Activated CD4-positive, alpha-beta T cell treated with anti-CD3 and anti-CD28 coated beads for 24 hours (primary cell): Measurements from ENCODE around the gene CBY3.
A peak's percentile ranks its signal among the peaks of the same experiment; 100 is the strongest.
"Not testable (repeated sequence)": the region's sequence is repeated elsewhere in the genome, so short reads cannot be mapped to it uniquely, and the experiment has no call there.

Experiments
- DNase-seq, 2 donors: peaks; one replicate each; pipeline ENCODE4 v3.0.0-alpha.2; 2020; ENCODE audit warnings: low read depth in 2 of 2

Gene CBY3

GRCh38 chr5:179678223-179679013 lies 2.4 kb downstream of the CBY3 start:
- DNase-seq: peak; percentile 87 to 92

- no peak for DNase-seq
Measured at GRCh38 chr5:179668391-179668790, 12.4 kb downstream of the CBY3 start.

GRCh38 chr5:179661647-179662046 lies 19.2 kb downstream of the CBY3 start:
- not testable (repeated sequence) for DNase-seq

- DNase-seq: not testable (repeated sequence)
Measured at GRCh38 chr5:179658179-179658856, 22.5 kb downstream of the CBY3 start.

GRCh38 chr5:179657302-179658178 lies 23.3 kb downstream of the CBY3 start:
- not testable (repeated sequence) for DNase-seq

- not testable (repeated sequence) for DNase-seq
Measured at GRCh38 chr5:179653135-179653534, 27.7 kb downstream of the CBY3 start.

- DNase-seq: not testable (repeated sequence)
Measured at GRCh38 chr5:179650245-179650644, 30.6 kb downstream of the CBY3 start.

- DNase-seq: not testable (repeated sequence)
Measured at GRCh38 chr5:179649166-179649703, 31.6 kb downstream of the CBY3 start.

GRCh38 chr5:179648410-179648809 lies 32.4 kb downstream of the CBY3 start:
- DNase-seq: no peak

- DNase-seq: not testable (repeated sequence)
Measured at GRCh38 chr5:179644766-179645165, 36.1 kb downstream of the CBY3 start.

- not testable (repeated sequence) for DNase-seq
Measured at GRCh38 chr5:179643141-179643920, 37.5 kb downstream of the CBY3 start.

- not testable (repeated sequence) for DNase-seq
Measured at GRCh38 chr5:179642626-179643025, 38.2 kb downstream of the CBY3 start.

- not testable (repeated sequence) for DNase-seq
Measured at GRCh38 chr5:179641745-179642144, 39.1 kb downstream of the CBY3 start.

GRCh38 chr5:179639296-179639695 lies 41.5 kb downstream of the CBY3 start:
- DNase-seq: not testable (repeated sequence)

- not testable (repeated sequence) for DNase-seq
Measured at GRCh38 chr5:179634370-179635172, 46.3 kb downstream of the CBY3 start.

- DNase-seq: not testable (repeated sequence)
Measured at GRCh38 chr5:179633501-179634369, 47.1 kb downstream of the CBY3 start.
